Stimulated activated naive B cell treated with anti-CD40 and anti-IgM and Interleukin-4, amounts not matched to agents 10 μg/mL and 1 μg/mL and 100 μg/mL, for 72 hours (primary cell): Measurements from ENCODE around the gene SPTBN4.
"Not testable (repeated sequence)": the region's sequence is repeated elsewhere in the genome, so short reads cannot be mapped to it uniquely, and the experiment has no call there.

Source experiments
- ATAC-seq, 2 donors: fragments of 150-1000 bp; cut with Tn5 transposase; replicated peaks; 2 replicates each; pipeline ENCODE4 v1.10.0; 2021; ENCODE audit warnings: moderate library complexity in 1 of 2
- DNase-seq: peaks from one replicate; pipeline ENCODE4 v3.0.0; 2021
- H3K27ac Mint-ChIP-seq: one replicate; pipeline ENCODE4 v1.8.0; 2022; ENCODE audit warnings: mild to moderate bottlenecking, mixed read lengths
- H3K27me3 Mint-ChIP-seq, 2 donors: one replicate each; pipeline ENCODE4 v1.8.0; 2022; ENCODE audit warnings: mixed read lengths in 2 of 2
- H3K36me3 Mint-ChIP-seq, 2 donors: one replicate each; pipeline ENCODE4 v1.8.0; 2022; ENCODE audit warnings: mixed read lengths in 2 of 2, mild to moderate bottlenecking in 1 of 2
- H3K4me1 Mint-ChIP-seq, 2 donors: one replicate each; pipeline ENCODE4 v1.8.0; 2022; ENCODE audit warnings: mixed read lengths in 2 of 2, mild to moderate bottlenecking in 1 of 2
- H3K4me3 Mint-ChIP-seq, 2 donors: one replicate each; pipeline ENCODE4 v1.8.0; 2022; ENCODE audit warnings: mild to moderate bottlenecking in 2 of 2, mixed read lengths in 2 of 2, moderate library complexity in 1 of 2
- H3K9me3 Mint-ChIP-seq, 2 donors: one replicate each; pipeline ENCODE4 v1.8.0; 2022; ENCODE audit warnings: mixed read lengths in 2 of 2, mild to moderate bottlenecking in 1 of 2

The SPTBN4 gene

GRCh38 chr19:40465025-40465556 is 1.7 kb upstream of the SPTBN4 start:
- Mint-ChIP-seq H3K9me3 (no peaks in the 10 kb centered on the region), H3K4me1 (peaks cover 29 to 45% of the 10 kb centered on the region in 2 donors), H3K27ac (peak overlapping the region; percentile 93), H3K36me3 (peaks cover 6 to 7% of the 10 kb centered on the region in 2 donors), H3K4me3 (peak overlapping the region; percentile 82 to 97), H3K27me3 (peaks cover 16 to 19% of the 10 kb centered on the region in 2 donors)
- peak; percentile 9 for DNase-seq
- ATAC-seq: no peak

- H3K27ac Mint-ChIP-seq: peak within 1 kb of the TSS; percentile 93
- ATAC-seq: peak; percentile 82 to 88
- H3K4me3 Mint-ChIP-seq: peak within 1 kb of the TSS; percentile 82 to 97
- H3K36me3 Mint-ChIP-seq: peaks cover 6 to 7% of the 10 kb centered on the region in 2 donors
- DNase-seq: peak; percentile 98
- H3K27me3 Mint-ChIP-seq: peaks cover 19 to 20% of the 10 kb centered on the region in 2 donors
- H3K4me1 Mint-ChIP-seq: peaks cover 29 to 45% of the 10 kb centered on the region in 2 donors
- no peaks in the 10 kb centered on the region for H3K9me3 Mint-ChIP-seq
Observed at GRCh38 chr19:40465557-40466218, 1.1 kb upstream of the SPTBN4 start, which contains the start of gene BLVRB. TSS of gene BLVRB (minus strand) at chr19:40465745. CDS start at chr19:40465688, 57 bp downstream.

- Mint-ChIP-seq H3K27ac (peak overlapping the region; percentile 93), H3K4me3 (peak overlapping the region; percentile 82 to 97), H3K27me3 (peaks cover 22 to 25% of the 10 kb centered on the region in 2 donors), H3K9me3 (no peaks in the 10 kb centered on the region), H3K36me3 (peaks cover 5 to 6% of the 10 kb centered on the region in 2 donors), H3K4me1 (peaks cover 25 to 39% of the 10 kb centered on the region in 2 donors)
- ATAC-seq: peak; percentile 45 to 50
- peak; percentile 55 for DNase-seq
Observed at GRCh38 chr19:40466219-40466984, 399 bp upstream of the SPTBN4 start.

- no peak overlapping the region for H3K4me3 Mint-ChIP-seq
- peaks cover 22 to 25% of the 10 kb centered on the region in 2 donors for H3K27me3 Mint-ChIP-seq
- no peak for DNase-seq
- H3K36me3 Mint-ChIP-seq: peaks cover 5 to 6% of the 10 kb centered on the region in 2 donors
- peaks cover 19 to 32% of the 10 kb centered on the region in 2 donors for H3K4me1 Mint-ChIP-seq
- no peaks in the 10 kb centered on the region for H3K9me3 Mint-ChIP-seq
- no peak overlapping the region for H3K27ac Mint-ChIP-seq
- ATAC-seq: no peak
Observed at GRCh38 chr19:40469011-40469410, 2.2 kb downstream of the SPTBN4 start.

GRCh38 chr19:40471111-40471510 is 4.3 kb downstream of the SPTBN4 start:
- ATAC-seq (no peak), DNase-seq (no peak)
- no peak overlapping the region for H3K27ac Mint-ChIP-seq
- H3K27me3 Mint-ChIP-seq: peaks cover 21 to 22% of the 10 kb centered on the region in 2 donors
- H3K4me3 Mint-ChIP-seq: no peak overlapping the region
- H3K4me1 Mint-ChIP-seq: peaks cover 8 to 12% of the 10 kb centered on the region in 2 donors
- peaks cover 5 to 6% of the 10 kb centered on the region in 2 donors for H3K36me3 Mint-ChIP-seq
- H3K9me3 Mint-ChIP-seq: no peaks in the 10 kb centered on the region

GRCh38 chr19:40472516-40472915 is 5.7 kb downstream of the SPTBN4 start:
- DNase-seq (no peak), ATAC-seq (no peak)
- Mint-ChIP-seq H3K4me3 (no peak overlapping the region), H3K9me3 (no peaks in the 10 kb centered on the region), H3K36me3 (no peaks in the 10 kb centered on the region), H3K27ac (no peak overlapping the region), H3K27me3 (peaks cover 15 to 17% of the 10 kb centered on the region in 2 donors), H3K4me1 (peaks cover under 1 to 5% of the 10 kb centered on the region in 2 donors)

GRCh38 chr19:40474737-40475136 is 7.9 kb downstream of the SPTBN4 start:
- DNase-seq (no peak), ATAC-seq (no peak)
- Mint-ChIP-seq H3K36me3 (no peaks in the 10 kb centered on the region), H3K9me3 (no peaks in the 10 kb centered on the region), H3K27ac (no peak overlapping the region), H3K27me3 (peaks cover 15 to 23% of the 10 kb centered on the region in 2 donors), H3K4me3 (no peak overlapping the region), H3K4me1 (no peaks in the 10 kb centered on the region)

- DNase-seq, H3K27ac Mint-ChIP-seq, H3K9me3 Mint-ChIP-seq, H3K4me1 Mint-ChIP-seq, H3K36me3 Mint-ChIP-seq, H3K4me3 Mint-ChIP-seq, ATAC-seq: not testable (repeated sequence)
- peaks cover 17 to 21% of the 10 kb centered on the region in 2 donors for H3K27me3 Mint-ChIP-seq
Observed at GRCh38 chr19:40475878-40476644, 9.3 kb downstream of the SPTBN4 start.

- no peak overlapping the region for H3K27ac Mint-ChIP-seq
- DNase-seq: no peak
- H3K27me3 Mint-ChIP-seq: peaks cover 33 to 42% of the 10 kb centered on the region in 2 donors
- ATAC-seq: no peak
- H3K4me1 Mint-ChIP-seq: peaks cover 7% of the 10 kb centered on the region in 2 donors
- H3K36me3 Mint-ChIP-seq: no peaks in the 10 kb centered on the region
- no peaks in the 10 kb centered on the region for H3K9me3 Mint-ChIP-seq
- no peak overlapping the region for H3K4me3 Mint-ChIP-seq
Observed at GRCh38 chr19:40486017-40486416, 19.2 kb downstream of the SPTBN4 start.

GRCh38 chr19:40489882-40490230 is 23.1 kb downstream of the SPTBN4 start:
- Mint-ChIP-seq H3K4me1 (peaks cover 7% of the 10 kb centered on the region in 2 donors), H3K27ac (no peak overlapping the region), H3K4me3 (no peak overlapping the region), H3K9me3 (no peaks in the 10 kb centered on the region), H3K27me3 (peaks cover 40 to 66% of the 10 kb centered on the region in 2 donors), H3K36me3 (no peaks in the 10 kb centered on the region)
- DNase-seq (no peak), ATAC-seq (no peak)

- Mint-ChIP-seq H3K9me3 (no peaks in the 10 kb centered on the region), H3K36me3 (no peaks in the 10 kb centered on the region), H3K27ac (no peak overlapping the region), H3K4me1 (peaks cover 7 to 8% of the 10 kb centered on the region in 2 donors), H3K4me3 (no peak overlapping the region), H3K27me3 (peaks cover 37 to 54% of the 10 kb centered on the region in 2 donors)
- DNase-seq (no peak), ATAC-seq (no peak)
Observed at GRCh38 chr19:40492274-40492673, 25.5 kb downstream of the SPTBN4 start.

- peaks cover 35 to 48% of the 10 kb centered on the region in 2 donors for H3K27me3 Mint-ChIP-seq
- no peak overlapping the region for H3K4me3 Mint-ChIP-seq
- no peak overlapping the region for H3K27ac Mint-ChIP-seq
- no peaks in the 10 kb centered on the region for H3K36me3 Mint-ChIP-seq
- H3K9me3 Mint-ChIP-seq: no peaks in the 10 kb centered on the region
- no peak for ATAC-seq
- no peak for DNase-seq
- H3K4me1 Mint-ChIP-seq: peaks cover 0 to 1% of the 10 kb centered on the region in 2 donors
Observed at GRCh38 chr19:40493778-40494177, 27.0 kb downstream of the SPTBN4 start.

- ATAC-seq (no peak), DNase-seq (no peak)
- H3K4me3 Mint-ChIP-seq: no peak overlapping the region
- no peaks in the 10 kb centered on the region for H3K36me3 Mint-ChIP-seq
- H3K4me1 Mint-ChIP-seq: peaks cover 0 to 1% of the 10 kb centered on the region in 2 donors
- H3K27ac Mint-ChIP-seq: no peak overlapping the region
- no peaks in the 10 kb centered on the region for H3K9me3 Mint-ChIP-seq
- peaks cover 35 to 43% of the 10 kb centered on the region in 2 donors for H3K27me3 Mint-ChIP-seq
Observed at GRCh38 chr19:40494191-40494838, 27.5 kb downstream of the SPTBN4 start.
